H1 (cell line): ENCODE data around the gene PPP1R15B. TPM values are rescaled to one million over a fixed set of nuclear protein-coding genes. Genes with fewer than 3 reads are reported as not detected.

ENCODE experiments used
- CEBPB ChIP-seq: IDR thresholded peaks from 2 replicates; pipeline ENCODE4 v1.6.1; 2012; ENCODE audit warnings: low read depth, low read length
- PHF8 ChIP-seq: fragments of 200-600 bp; sonication (generic); conservative IDR thresholded peaks from 2 replicates; pipeline ENCODE4 v1.7.1; 2012; ENCODE audit warnings: low read depth, mild to moderate bottlenecking, inconsistent platforms, low read length, moderate library complexity
- polyA plus RNA-seq, 7 experiments: library from polyadenylated mRNA; depleted of rRNA in 3 of 7; stranded (reverse) in 5 of 7; unstranded in 2 of 7; fragments of >200 nt in 5 of 7; fragments of 200-250 nt in 2 of 7; gene quantifications; 1 replicate in 5 of 7; 2 replicates in 1 of 7; 4 replicates in 1 of 7; pipeline versions ENCODE4 v1.2.1 to v1.2.3, GENCODE V29; 2011 to 2013; ENCODE audit warnings: missing spikeins in 2 of 7, mixed read lengths in 2 of 7
- total RNA-seq: library from RNA; stranded (reverse); fragmentation: NEBNext Ultra II Directional; extraction: Animal tissue kit (Norgen Biotek cat#: 25700); gene quantifications from 2 replicates; pipeline ENCODE4 v1.2.1, GENCODE V29; 2021

The PPP1R15B gene
- total and polyA plus RNA-seq, 2 of the 8 experiments (the other 6 are each of a cell fraction or from before 2014, with no cell fraction given) = 14.4 to 72.2 TPM

GRCh38 chr1:204448991-204449677 lies 37.5 kb upstream of the PPP1R15B start (continued):
- TF ChIP-seq PHF8 = no peak
- no peak for TF ChIP-seq CEBPB
- TF ChIP-seq, all 59 proteins: peak for 0
